Thyroid gland (tissue), 4 donors: ENCODE results near the gene MAGOHB. TPM values are rescaled to one million over a fixed set of nuclear protein-coding genes. Genes with fewer than 3 reads are reported as not detected.

Experiments
- DNase-seq, 2 donors: peaks; one replicate each; pipeline ENCODE4 v3.0.0-alpha.2; 2019
- H3K27ac ChIP-seq, 3 donors: fragments of 200-600 bp; sonication (generic); 1 replicate in 2 of 3; 2 replicates in 1 of 3; pipeline ENCODE4 v1.5.1; 2016 to 2019; ENCODE audit warnings: mild to moderate bottlenecking in 1 of 3, moderate library complexity in 1 of 3
- H3K27me3 ChIP-seq: fragments of 200-600 bp; sonication (generic); one replicate; pipeline ENCODE4 v1.5.1; 2019
- H3K36me3 ChIP-seq, 2 donors: fragments of 200-600 bp; sonication (generic); one replicate each; pipeline ENCODE4 v1.5.1; 2016 to 2019
- H3K4me1 ChIP-seq, 2 donors: fragments of 200-600 bp; sonication (generic); one replicate each; pipeline ENCODE4 v1.5.1; 2017 to 2019
- H3K4me3 ChIP-seq, 3 donors: fragments of 200-600 bp; sonication (generic); replicated peaks in 1 of 3; 1 replicate in 2 of 3; 2 replicates in 1 of 3; pipeline ENCODE4 v1.5.1; 2016; ENCODE audit warnings: mild to moderate bottlenecking in 1 of 3
- H3K9me3 ChIP-seq: fragments of 200-600 bp; sonication (generic); one replicate; pipeline ENCODE4 v1.5.1; 2017
- CTCF ChIP-seq, 6 experiments: fragments of 200-600 bp in 3 of 6; fragments of 450-650 bp in 3 of 6; sonication (generic) in 3 of 6; IDR thresholded peaks; one replicate each; pipeline ENCODE4 v1.5.1; 2016 to 2019; ENCODE audit warnings: antibody characterized with exemption in 6 of 6, mild to moderate bottlenecking in 2 of 6, inconsistent platforms in 1 of 6, moderate library complexity in 1 of 6
- POLR2A ChIP-seq, 2 donors: fragments of 450-650 bp; IDR thresholded peaks; one replicate each; pipeline ENCODE4 v1.6.1; 2017; ENCODE audit warnings: antibody characterized with exemption in 2 of 2, mild to moderate bottlenecking in 2 of 2, moderate library complexity in 1 of 2
- WGBS, 2 donors: methylation state at CpG; one replicate each; pipeline ENCODE4 v1.1.5; 2017; 5-methylcytosine and 5-hydroxymethylcytosine counted together
- intact Hi-C: fragments of 100-400 bp; cut with DNase I; formaldehyde crosslinking; loops from one replicate; pipeline ENCODE4 v1.15.1; 2023
- total RNA-seq, 4 donors: library from RNA; depleted of rRNA; stranded (reverse); fragments of >200 nt; gene quantifications; one replicate each; pipeline ENCODE4 v1.2.3, GENCODE V29; 2016

The MAGOHB gene
- total RNA-seq, 4 donors from 2014 or later = 13.1 to 17.4 (median 14.5) TPM

GRCh38 chr12:10559244-10559643 lies 54.2 kb downstream of the MAGOHB start:
- 84 to 86% methylated on average over 2 of the region's 2 CpGs for WGBS, 2 donors
- intact Hi-C loops = loop anchor here (10.0 kb wide), 1 partner anchor 234 kb away; no protein-coding TSS in a partner anchor
- Histone ChIP-seq H3K27ac (no peak overlapping the region), H3K36me3 (no peaks in the 10 kb centered on the region), H3K4me1 (no peaks in the 10 kb centered on the region), H3K9me3 (no peaks in the 10 kb centered on the region), H3K4me3 (no peak overlapping the region), H3K27me3 (no peaks in the 10 kb centered on the region)
- no peak for TF ChIP-seq CTCF (IDR thresholded peaks at IDR 0.05)
- DNase-seq = no peak

GRCh38 chr12:10558789-10559188 lies 54.6 kb downstream of the MAGOHB start:
- intact Hi-C loops = loop anchor here (10.0 kb wide), 1 partner anchor 234 kb away; no protein-coding TSS in a partner anchor
- Histone ChIP-seq H3K9me3 (no peaks in the 10 kb centered on the region), H3K27me3 (no peaks in the 10 kb centered on the region), H3K4me1 (no peaks in the 10 kb centered on the region), H3K27ac (no peak overlapping the region), H3K36me3 (no peaks in the 10 kb centered on the region), H3K4me3 (no peak overlapping the region)
- no peak for DNase-seq
- TF ChIP-seq POLR2A (IDR thresholded peaks at IDR 0.05) (no peak), CTCF (IDR thresholded peaks at IDR 0.05) (no peak)
- WGBS, 2 donors = 94 to 97% methylated on average over 3 of the region's 3 CpGs

GRCh38 chr12:10558301-10558700 lies 55.1 kb downstream of the MAGOHB start:
- Histone ChIP-seq H3K9me3 (no peaks in the 10 kb centered on the region), H3K4me3 (no peak overlapping the region), H3K4me1 (no peaks in the 10 kb centered on the region), H3K27ac (no peak overlapping the region), H3K36me3 (no peaks in the 10 kb centered on the region), H3K27me3 (no peaks in the 10 kb centered on the region)
- no peak for TF ChIP-seq CTCF (IDR thresholded peaks at IDR 0.05)
- TF ChIP-seq POLR2A (IDR thresholded peaks at IDR 0.05) = no peak
- no peak for DNase-seq
- WGBS, 2 donors = 87 to 88% methylated on average over 3 of the region's 3 CpGs
- intact Hi-C loops = loop anchor here (10.0 kb wide), 1 partner anchor 234 kb away; no protein-coding TSS in a partner anchor

- intact Hi-C loops = loop anchor here (10.0 kb wide), 1 partner anchor 233 kb away; no protein-coding TSS in a partner anchor
- Histone ChIP-seq H3K4me1 (no peaks in the 10 kb centered on the region), H3K36me3 (no peaks in the 10 kb centered on the region), H3K4me3 (no peak overlapping the region), H3K27me3 (no peaks in the 10 kb centered on the region), H3K9me3 (no peaks in the 10 kb centered on the region), H3K27ac (no peak overlapping the region)
- WGBS, 2 donors = 46 to 56% methylated on average over 2 of the region's 2 CpGs
- DNase-seq = no peak
- TF ChIP-seq POLR2A (IDR thresholded peaks at IDR 0.05) = no peak
- no peak for TF ChIP-seq CTCF (IDR thresholded peaks at IDR 0.05)
These were observed 55.6 kb downstream of the MAGOHB start for GRCh38 chr12:10557766-10558165.

GRCh38 chr12:10557329-10557728 lies 56.1 kb downstream of the MAGOHB start:
- 40 to 42% methylated on average over 6 of the region's 6 CpGs for WGBS, 2 donors
- no peak for DNase-seq
- intact Hi-C loops = loop anchor here (10.0 kb wide), 1 partner anchor 233 kb away; no protein-coding TSS in a partner anchor
- no peak overlapping the region for H3K27ac ChIP-seq
- no peak overlapping the region for H3K4me3 ChIP-seq
- H3K27me3 ChIP-seq = no peaks in the 10 kb centered on the region
- TF ChIP-seq POLR2A (IDR thresholded peaks at IDR 0.05) (no peak), CTCF (IDR thresholded peaks at IDR 0.05) (no peak)
- H3K36me3 ChIP-seq = no peaks in the 10 kb centered on the region
- H3K4me1 ChIP-seq = no peaks in the 10 kb centered on the region
- no peaks in the 10 kb centered on the region for H3K9me3 ChIP-seq
